Chondrocyte (in vitro differentiated cells): Measurements from ENCODE around the gene PDE4D. TPM values are rescaled to one million over a fixed set of nuclear protein-coding genes. Genes with fewer than 3 reads are reported as not detected.

Experiments
- DNase-seq: peaks from one replicate; pipeline ENCODE4 v3.0.0; 2021; ENCODE audit warnings: mixed read lengths, low spot score
- H3K27ac Mint-ChIP-seq: one replicate; pipeline ENCODE4 v1.8.0; 2021; ENCODE audit warnings: mild to moderate bottlenecking, moderate library complexity, mixed read lengths; ENCODE audit not compliant: unreplicated experiment
- H3K27me3 Mint-ChIP-seq: 2 replicates; pipeline ENCODE4 v1.8.0; 2021; ENCODE audit warnings: low read depth, mixed read lengths
- H3K36me3 Mint-ChIP-seq: 2 replicates; pipeline ENCODE4 v1.8.0; 2021; ENCODE audit warnings: low read depth, mixed read lengths
- H3K4me1 Mint-ChIP-seq: 2 replicates; pipeline ENCODE4 v1.8.0; 2021; ENCODE audit warnings: low read depth, mild to moderate bottlenecking, mixed read lengths
- H3K4me3 Mint-ChIP-seq: one replicate; pipeline ENCODE4 v1.8.0; 2021; ENCODE audit warnings: mild to moderate bottlenecking, moderate library complexity, mixed read lengths; ENCODE audit not compliant: unreplicated experiment
- H3K9me3 Mint-ChIP-seq: 2 replicates; pipeline ENCODE4 v1.8.0; 2021; ENCODE audit warnings: low read depth, mixed read lengths
- total RNA-seq: library from RNA; stranded (reverse); gene quantifications from 3 replicates; pipeline ENCODE4 v1.2.1, GENCODE V29; 2021
- TF ChIP-seq, protein P1 (sequence below): fragments of 200-600 bp; sonication (generic); IDR thresholded peaks from 2 replicates; pipeline ENCODE4 v1.5.0; 2021; ENCODE audit warnings: antibody characterized with exemption, mild to moderate bottlenecking, moderate library complexity

The PDE4D gene
- total RNA-seq, 1 donor from 2014 or later: 21.1 TPM

DNA sequence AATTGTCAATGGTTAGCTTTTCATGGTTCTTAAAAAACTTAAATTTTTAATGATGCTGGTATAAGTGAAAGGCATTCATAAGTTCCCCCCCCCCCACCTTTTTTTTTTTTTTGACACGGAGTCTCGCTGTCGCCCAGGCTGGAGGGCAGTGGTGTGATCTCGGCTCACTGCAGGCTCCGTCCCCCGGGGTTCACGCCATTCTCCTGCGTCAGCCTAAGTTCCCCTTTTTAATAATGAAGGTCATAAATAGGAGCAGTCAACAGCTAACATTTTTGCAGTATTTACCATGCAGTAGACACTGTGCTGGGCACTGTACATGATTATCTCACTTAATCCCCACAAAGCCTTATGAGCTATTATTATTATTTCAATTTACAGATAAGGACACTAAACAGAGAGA is 556.3 kb downstream of the PDE4D start:
- Mint-ChIP-seq H3K27me3 (no peaks in the 10 kb centered on the region), H3K36me3 (no peaks in the 10 kb centered on the region), H3K4me3 (no peak overlapping the region), H3K4me1 (peaks cover 11% of the 10 kb centered on the region), H3K27ac (no peak overlapping the region), H3K9me3 (no peaks in the 10 kb centered on the region)
- DNase-seq: no peak
- TF ChIP-seq, protein P1, sequence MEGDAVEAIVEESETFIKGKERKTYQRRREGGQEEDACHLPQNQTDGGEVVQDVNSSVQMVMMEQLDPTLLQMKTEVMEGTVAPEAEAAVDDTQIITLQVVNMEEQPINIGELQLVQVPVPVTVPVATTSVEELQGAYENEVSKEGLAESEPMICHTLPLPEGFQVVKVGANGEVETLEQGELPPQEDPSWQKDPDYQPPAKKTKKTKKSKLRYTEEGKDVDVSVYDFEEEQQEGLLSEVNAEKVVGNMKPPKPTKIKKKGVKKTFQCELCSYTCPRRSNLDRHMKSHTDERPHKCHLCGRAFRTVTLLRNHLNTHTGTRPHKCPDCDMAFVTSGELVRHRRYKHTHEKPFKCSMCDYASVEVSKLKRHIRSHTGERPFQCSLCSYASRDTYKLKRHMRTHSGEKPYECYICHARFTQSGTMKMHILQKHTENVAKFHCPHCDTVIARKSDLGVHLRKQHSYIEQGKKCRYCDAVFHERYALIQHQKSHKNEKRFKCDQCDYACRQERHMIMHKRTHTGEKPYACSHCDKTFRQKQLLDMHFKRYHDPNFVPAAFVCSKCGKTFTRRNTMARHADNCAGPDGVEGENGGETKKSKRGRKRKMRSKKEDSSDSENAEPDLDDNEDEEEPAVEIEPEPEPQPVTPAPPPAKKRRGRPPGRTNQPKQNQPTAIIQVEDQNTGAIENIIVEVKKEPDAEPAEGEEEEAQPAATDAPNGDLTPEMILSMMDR: no peak

DNA sequence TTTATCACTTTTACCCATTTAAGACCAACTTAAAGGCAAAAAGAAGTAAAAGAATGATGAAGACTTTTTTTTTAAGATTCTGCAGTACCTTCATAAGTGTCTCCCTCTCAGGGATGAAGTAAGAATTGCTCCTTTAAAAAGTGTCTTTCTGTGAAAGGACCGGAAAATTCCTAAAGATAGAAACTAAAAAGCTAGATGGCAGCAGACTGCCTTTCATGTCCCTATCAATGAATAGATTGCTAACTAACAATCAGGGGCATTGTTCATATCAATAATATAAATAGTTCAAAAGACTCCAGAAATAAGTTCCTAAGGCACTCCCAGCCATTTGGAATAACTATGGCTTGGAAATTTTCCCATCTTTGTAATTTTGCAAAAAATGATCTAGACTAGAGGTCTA is 558.0 kb downstream of the PDE4D start:
- TF ChIP-seq, protein P1: no peak
- no peaks in the 10 kb centered on the region for H3K9me3 Mint-ChIP-seq
- no peak overlapping the region for H3K4me3 Mint-ChIP-seq
- no peak for DNase-seq
- no peak overlapping the region for H3K27ac Mint-ChIP-seq
- H3K36me3 Mint-ChIP-seq: no peaks in the 10 kb centered on the region
- peaks cover 11% of the 10 kb centered on the region for H3K4me1 Mint-ChIP-seq
- no peaks in the 10 kb centered on the region for H3K27me3 Mint-ChIP-seq

DNA sequence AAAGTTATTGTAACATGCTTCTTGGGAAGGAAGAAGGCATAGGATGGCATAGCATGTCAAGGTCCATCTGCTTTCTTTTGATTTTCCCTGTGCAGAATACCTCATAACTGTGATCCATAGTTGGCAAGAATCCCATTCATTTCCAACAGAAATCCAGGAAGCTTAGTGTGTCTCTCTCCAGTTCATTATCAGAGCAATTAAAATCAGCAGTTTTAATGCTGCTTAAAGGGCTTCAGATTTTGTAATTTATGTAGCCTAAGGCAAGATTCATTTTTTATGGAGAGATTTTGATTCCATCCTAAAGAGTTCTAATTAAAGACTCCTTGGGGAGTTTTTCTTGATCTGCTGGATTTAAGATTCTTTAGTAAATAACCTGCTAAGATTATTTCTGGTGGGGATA is 560.1 kb downstream of the PDE4D start:
- Mint-ChIP-seq H3K27me3 (no peaks in the 10 kb centered on the region), H3K4me3 (no peak overlapping the region), H3K9me3 (no peaks in the 10 kb centered on the region), H3K4me1 (peaks cover 15% of the 10 kb centered on the region), H3K36me3 (no peaks in the 10 kb centered on the region), H3K27ac (no peak overlapping the region)
- TF ChIP-seq, protein P1: no peak
- no peak for DNase-seq

DNA sequence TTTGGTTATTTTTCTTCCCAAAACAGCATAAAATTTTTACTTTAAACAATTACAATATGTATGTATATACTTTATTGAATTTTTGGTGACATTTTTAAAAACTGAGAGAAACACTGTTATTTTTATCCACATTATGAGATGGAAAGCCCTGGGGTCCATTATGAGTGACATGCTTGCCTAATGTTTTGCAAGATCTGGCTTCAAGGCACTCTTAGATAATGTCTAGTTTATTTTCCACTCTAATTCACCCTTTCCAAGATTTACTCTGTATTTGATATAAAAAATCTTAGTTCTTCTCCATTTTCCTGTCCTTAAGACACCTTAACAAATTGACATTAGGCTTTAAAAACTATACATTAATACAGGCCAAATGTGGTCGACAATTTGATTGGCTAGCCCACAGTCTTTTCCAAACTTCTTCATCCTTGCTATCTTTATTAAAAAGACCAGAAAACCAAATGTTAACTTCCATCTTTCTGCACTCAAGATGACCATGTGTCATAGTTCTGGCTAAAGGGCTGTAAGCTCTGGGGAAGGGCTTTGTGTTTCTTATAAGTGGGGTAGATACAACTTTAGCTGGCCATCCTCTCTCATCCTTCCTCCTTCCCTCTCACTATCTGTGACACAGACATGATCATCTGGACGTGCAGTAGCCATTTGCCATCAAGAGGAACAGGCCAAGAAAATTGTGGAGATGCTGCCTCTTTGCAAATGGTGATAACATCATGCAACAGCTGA is 561.1 kb downstream of the PDE4D start:
- Mint-ChIP-seq H3K36me3 (no peaks in the 10 kb centered on the region), H3K4me1 (peaks cover 21% of the 10 kb centered on the region), H3K9me3 (no peaks in the 10 kb centered on the region), H3K4me3 (no peak overlapping the region), H3K27ac (no peak overlapping the region), H3K27me3 (no peaks in the 10 kb centered on the region)
- TF ChIP-seq, protein P1: no peak
- DNase-seq: no peak

DNA sequence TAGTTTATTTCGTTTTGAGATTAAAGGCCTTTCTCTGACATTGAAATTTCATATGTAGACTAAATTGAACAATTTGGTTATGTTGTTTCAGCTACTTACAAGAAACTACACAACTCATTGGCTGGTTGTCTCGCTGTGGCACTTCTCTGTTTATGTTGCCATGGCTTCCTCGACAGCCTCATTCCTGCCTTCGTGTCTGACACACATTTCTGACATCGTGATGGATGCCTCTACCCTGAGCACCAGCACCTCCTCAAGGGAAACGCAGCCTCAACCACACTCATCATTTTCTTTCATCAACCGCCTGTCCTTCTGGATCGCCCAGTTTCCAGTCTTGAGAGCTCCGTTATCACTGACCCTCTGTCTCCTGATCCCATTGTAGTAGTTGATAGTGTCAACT is 562.8 kb downstream of the PDE4D start:
- Mint-ChIP-seq H3K36me3 (no peaks in the 10 kb centered on the region), H3K4me1 (peaks cover 31% of the 10 kb centered on the region), H3K27me3 (no peaks in the 10 kb centered on the region), H3K9me3 (no peaks in the 10 kb centered on the region), H3K27ac (no peak overlapping the region), H3K4me3 (no peak overlapping the region)
- TF ChIP-seq, protein P1: no peak
- no peak for DNase-seq
